Prostate gland (tissue), 2 donors: Measurements from ENCODE around the gene AMDHD1. TPM values are rescaled to one million over a fixed set of nuclear protein-coding genes. Genes with fewer than 3 reads are reported as not detected.

Experiments
- DNase-seq: peaks from one replicate; pipeline ENCODE4 v3.0.0-alpha.2; 2019; ENCODE audit warnings: low spot score
- H3K27ac ChIP-seq, 2 donors: fragments of 200-600 bp; sonication (generic); 2 replicates each; pipeline ENCODE4 v1.5.1; 2017 to 2019
- H3K27me3 ChIP-seq: fragments of 200-600 bp; sonication (generic); replicated peaks from 2 replicates; pipeline ENCODE4 v1.5.1; 2019; ENCODE audit not compliant: insufficient read depth
- H3K36me3 ChIP-seq, 2 donors: fragments of 200-600 bp; sonication (generic); 1 replicate in 1 of 2; 2 replicates in 1 of 2; pipeline versions ENCODE4 v1.5.1 to v1.8.1; 2017 to 2019
- H3K4me1 ChIP-seq: fragments of 200-600 bp; sonication (generic); replicated peaks from 2 replicates; pipeline ENCODE4 v1.5.1; 2019
- H3K4me3 ChIP-seq, 2 donors: fragments of 200-600 bp; sonication (generic); 2 replicates each; pipeline ENCODE4 v1.5.1; 2017 to 2019
- H3K9me3 ChIP-seq: fragments of 200-600 bp; sonication (generic); 2 replicates; pipeline ENCODE4 v1.5.1; 2017
- CTCF ChIP-seq, 4 experiments: fragments of 200-600 bp in 2 of 4; fragments of 450-650 bp in 2 of 4; sonication (generic) in 2 of 4; IDR thresholded peaks; 1 replicate in 3 of 4; 2 replicates in 1 of 4; pipeline ENCODE4 v1.5.1; 2016 to 2019; ENCODE audit warnings: antibody characterized with exemption in 4 of 4, mild to moderate bottlenecking in 2 of 4, moderate library complexity in 2 of 4
- POLR2A ChIP-seq: fragments of 450-650 bp; IDR thresholded peaks from one replicate; pipeline ENCODE4 v1.6.1; 2016; ENCODE audit warnings: antibody characterized with exemption, mild to moderate bottlenecking
- POLR2AphosphoS5 ChIP-seq: sonication (generic); formaldehyde crosslinking; IDR thresholded peaks from one replicate; pipeline ENCODE4 v1.6.1; 2017; ENCODE audit warnings: antibody characterized with exemption
- WGBS: methylation state at CpG from one replicate; pipeline ENCODE4 v1.1.5; 2018; 5-methylcytosine and 5-hydroxymethylcytosine counted together
- intact Hi-C: fragments of 100-400 bp; cut with DNase I; formaldehyde crosslinking; loops from one replicate; pipeline ENCODE4 v1.14.2; 2022
- total RNA-seq, 2 donors: library from RNA; depleted of rRNA; stranded (reverse); fragments of >200 nt; gene quantifications; one replicate each; pipeline ENCODE4 v1.1.0, GENCODE V29; 2016

AMDHD1 gene
- total RNA-seq, 2 donors from 2014 or later: 2.2 TPM; not detected in 1

- intact Hi-C loops: no loop called here
- Histone ChIP-seq H3K4me3 (no peak overlapping the region), H3K9me3 (no peaks in the 10 kb centered on the region), H3K27me3 (no peaks in the 10 kb centered on the region), H3K36me3 (no peaks in the 10 kb centered on the region), H3K27ac (no peak overlapping the region), H3K4me1 (no peaks in the 10 kb centered on the region)
- no peak for DNase-seq
- 42% methylated on average over 7 of the region's 7 CpGs for WGBS
- TF ChIP-seq POLR2A: no peak
- no peak for TF ChIP-seq CTCF (IDR thresholded peaks at IDR 0.05)
- no peak for TF ChIP-seq POLR2AphosphoS5
Measured at GRCh38 chr12:95970905-95971304, 27.8 kb downstream of the AMDHD1 start.

GRCh38 chr12:95972832-95973456, 29.8 kb downstream of the AMDHD1 start:
- TF ChIP-seq POLR2A (no peak), CTCF (IDR thresholded peaks at IDR 0.05) (no peak), POLR2AphosphoS5 (no peak)

GRCh38 chr12:95974358-95974757, 31.2 kb downstream of the AMDHD1 start:
- Histone ChIP-seq H3K9me3 (no peaks in the 10 kb centered on the region), H3K4me1 (no peaks in the 10 kb centered on the region), H3K27me3 (no peaks in the 10 kb centered on the region), H3K27ac (no peak overlapping the region), H3K4me3 (no peak overlapping the region), H3K36me3 (no peaks in the 10 kb centered on the region)
- WGBS: 55% methylated on average over 2 of the region's 2 CpGs
- TF ChIP-seq CTCF (IDR thresholded peaks at IDR 0.05): no peak
- no peak for TF ChIP-seq POLR2A
- no peak for TF ChIP-seq POLR2AphosphoS5
- intact Hi-C loops: no loop called here
- DNase-seq: no peak

More at GRCh38 chr12:95972832-95973456, 29.8 kb downstream of the AMDHD1 start:
- no peak overlapping the region for H3K4me3 ChIP-seq
- WGBS: 68% methylated on average over 4 of the region's 4 CpGs
- H3K9me3 ChIP-seq: no peaks in the 10 kb centered on the region
- no peaks in the 10 kb centered on the region for H3K4me1 ChIP-seq
- no peak for DNase-seq
- no peaks in the 10 kb centered on the region for H3K27me3 ChIP-seq
- intact Hi-C loops: no loop called here
- no peak overlapping the region for H3K27ac ChIP-seq
- no peaks in the 10 kb centered on the region for H3K36me3 ChIP-seq

GRCh38 chr12:95975491-95975890, 32.4 kb downstream of the AMDHD1 start:
- 90% methylated on average over 4 of the region's 4 CpGs for WGBS
- no peak for DNase-seq
- Histone ChIP-seq H3K9me3 (no peaks in the 10 kb centered on the region), H3K4me3 (no peak overlapping the region), H3K27me3 (no peaks in the 10 kb centered on the region), H3K27ac (no peak overlapping the region), H3K4me1 (no peaks in the 10 kb centered on the region), H3K36me3 (no peaks in the 10 kb centered on the region)
- intact Hi-C loops: no loop called here
- no peak for TF ChIP-seq CTCF (IDR thresholded peaks at IDR 0.05)
- no peak for TF ChIP-seq POLR2AphosphoS5
- TF ChIP-seq POLR2A: no peak

- Histone ChIP-seq H3K27ac (no peak overlapping the region), H3K4me3 (no peak overlapping the region), H3K27me3 (no peaks in the 10 kb centered on the region), H3K4me1 (no peaks in the 10 kb centered on the region), H3K36me3 (no peaks in the 10 kb centered on the region), H3K9me3 (no peaks in the 10 kb centered on the region)
- no peak for DNase-seq
- intact Hi-C loops: no loop called here
- 88% methylated on average over 8 of the region's 8 CpGs for WGBS
- TF ChIP-seq CTCF (IDR thresholded peaks at IDR 0.05) (no peak), POLR2AphosphoS5 (no peak), POLR2A (no peak)
Measured at GRCh38 chr12:95976416-95976832, 33.3 kb downstream of the AMDHD1 start.
